Mucosa of rectum (tissue), 2 donors: Measurements from ENCODE around the gene KIR3DL3.
"Not testable (repeated sequence)": the region's sequence is repeated elsewhere in the genome, so short reads cannot be mapped to it uniquely, and the experiment has no call there.

ENCODE experiments used
- H3K27ac ChIP-seq, 2 donors: one replicate each; pipeline ENCODE4 v1.7.0; 2013; ENCODE audit warnings: inconsistent platforms in 2 of 2, low read depth in 2 of 2, low read length in 2 of 2
- H3K27me3 ChIP-seq, 2 donors: one replicate each; pipeline ENCODE4 v1.7.0; 2013; ENCODE audit warnings: low read length in 2 of 2; ENCODE audit not compliant: control insufficient read depth in 2 of 2, insufficient read depth in 2 of 2
- H3K36me3 ChIP-seq, 2 donors: one replicate each; pipeline ENCODE4 v1.7.0; 2013; ENCODE audit warnings: low read length in 2 of 2; ENCODE audit not compliant: control insufficient read depth in 2 of 2, insufficient read depth in 2 of 2
- H3K4me1 ChIP-seq, 2 donors: one replicate each; pipeline ENCODE4 v1.7.0; 2013; ENCODE audit warnings: low read length in 2 of 2, mild to moderate bottlenecking in 1 of 2; ENCODE audit not compliant: control insufficient read depth in 2 of 2, insufficient read depth in 2 of 2
- H3K4me3 ChIP-seq, 2 donors: one replicate each; pipeline ENCODE4 v1.7.0; 2013; ENCODE audit warnings: low read length in 2 of 2
- H3K9ac ChIP-seq, 2 donors: one replicate each; pipeline ENCODE4 v1.7.0; 2013; ENCODE audit warnings: low read length in 2 of 2, low read depth in 1 of 2, mild to moderate bottlenecking in 1 of 2
- H3K9me3 ChIP-seq, 2 donors: one replicate each; pipeline ENCODE4 v1.7.0; 2013; ENCODE audit warnings: low read length in 2 of 2; ENCODE audit not compliant: control insufficient read depth in 2 of 2
- donor health status: healthy.
- donor health status: Normal muscosa, but diverticular disease.

KIR3DL3 gene

DNA sequence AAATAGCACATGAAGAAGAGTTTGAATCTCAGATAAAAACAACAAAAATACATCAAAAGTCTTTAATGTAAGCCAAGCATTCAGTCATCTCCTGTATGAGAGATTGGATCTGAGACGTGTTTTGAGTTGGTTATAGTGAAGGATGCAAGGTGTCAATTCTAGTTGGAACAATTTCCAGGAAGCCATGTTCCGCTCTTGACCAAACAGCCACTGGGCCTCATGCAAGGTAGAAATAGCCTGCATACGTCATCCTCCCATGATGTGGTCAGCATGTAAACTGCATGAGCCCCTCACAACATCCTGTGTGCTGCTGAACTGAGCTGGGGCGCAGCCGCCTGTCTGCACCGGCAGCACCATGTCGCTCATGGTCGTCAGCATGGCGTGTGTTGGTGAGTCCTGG, at the start of gene KIR3DL3:
TSS of gene KIR3DL3 (plus strand) at position 301 of the 400 bp plus-strand sequence. CDS start at position 356, 55 bp downstream.
- Histone ChIP-seq H3K4me1 (no peaks in the 10 kb centered on the region), H3K9ac (no peak within 1 kb of the TSS), H3K4me3 (no peak within 1 kb of the TSS), H3K27me3 (peaks cover 0 to 2% of the 10 kb centered on the region in 2 donors), H3K27ac (no peak within 1 kb of the TSS), H3K36me3 (no peaks in the 10 kb centered on the region), H3K9me3 (peaks cover 2 to 3% of the 10 kb centered on the region in 2 donors)

DNA sequence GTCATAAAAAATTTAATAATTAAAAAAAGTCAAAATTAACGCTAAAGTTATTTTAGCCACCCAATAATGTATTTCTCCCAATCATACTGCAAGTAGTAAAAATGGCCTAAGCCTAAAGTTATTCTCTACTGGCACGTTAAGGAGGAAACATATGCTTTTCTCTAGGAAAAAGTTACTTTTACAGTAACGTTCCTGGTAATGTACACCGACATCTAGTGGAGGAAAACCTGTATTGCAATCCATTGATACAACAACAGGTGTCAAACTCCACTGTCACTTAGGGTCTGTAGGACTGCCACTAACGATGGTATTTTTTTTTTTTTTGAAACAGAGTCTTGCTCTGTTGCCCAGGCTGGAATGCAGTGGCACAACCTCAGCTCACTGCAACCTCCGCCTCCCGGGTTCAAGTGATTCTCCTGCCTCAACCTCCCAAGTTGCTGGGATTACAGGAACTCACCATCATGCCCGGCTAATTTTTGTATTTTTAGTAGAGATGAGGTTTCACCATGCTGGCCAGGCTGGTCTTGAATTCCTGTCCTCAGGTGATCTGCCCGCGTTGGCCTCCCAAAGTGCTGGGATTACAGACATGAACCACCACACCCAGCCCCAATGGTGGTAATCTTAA, 47.9 kb upstream of the KIR3DL3 start:
- not testable (repeated sequence) for H3K4me3 ChIP-seq, H3K36me3 ChIP-seq, H3K27ac ChIP-seq, H3K27me3 ChIP-seq, H3K4me1 ChIP-seq, H3K9ac ChIP-seq, H3K9me3 ChIP-seq

DNA sequence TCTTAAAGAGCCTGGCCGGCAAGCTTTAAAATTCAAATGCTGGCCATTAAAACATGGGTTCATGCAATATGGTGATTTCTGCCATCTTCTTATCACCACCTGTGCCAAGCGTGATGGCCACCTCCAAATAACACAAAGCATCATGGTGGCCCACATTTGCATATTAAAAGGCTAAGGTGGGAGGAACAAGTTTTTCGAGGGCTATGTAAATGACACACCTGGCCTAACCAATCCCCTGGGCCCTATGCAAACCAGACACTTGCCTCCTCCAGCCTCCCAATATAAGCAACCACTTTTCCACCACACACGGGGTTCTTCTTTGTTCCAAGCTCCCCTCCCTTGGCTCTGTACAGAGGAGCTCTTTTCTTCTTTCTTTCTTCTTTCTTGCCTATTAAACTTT, 47.0 kb upstream of the KIR3DL3 start:
- no peaks in the 10 kb centered on the region for H3K4me1 ChIP-seq
- no peaks in the 10 kb centered on the region for H3K27me3 ChIP-seq
- H3K36me3 ChIP-seq = no peaks in the 10 kb centered on the region
- H3K4me3 ChIP-seq = no peak overlapping the region
- no peak overlapping the region for H3K27ac ChIP-seq
- H3K9ac ChIP-seq = no peak overlapping the region
- no peaks in the 10 kb centered on the region for H3K9me3 ChIP-seq

DNA sequence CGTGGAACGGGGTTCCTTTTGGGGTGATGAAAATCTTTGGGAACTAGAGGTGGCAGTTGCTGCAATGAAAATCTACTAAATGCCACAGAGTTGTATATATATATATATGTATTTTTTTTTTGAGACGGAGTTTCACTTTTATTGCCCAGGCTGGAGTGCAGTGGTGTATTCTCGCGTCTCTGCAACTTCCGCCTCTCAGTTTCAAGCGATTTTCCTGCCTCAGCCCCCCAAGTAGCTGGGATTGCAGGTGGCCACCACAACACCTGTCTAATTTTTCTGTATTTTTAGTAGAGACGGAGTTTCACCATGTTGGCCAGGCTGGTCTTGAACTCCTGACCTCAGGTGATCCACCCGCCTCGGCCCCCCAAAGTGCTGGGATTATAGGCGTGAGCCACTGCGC, 42.6 kb upstream of the KIR3DL3 start:
- not testable (repeated sequence) for H3K9ac ChIP-seq, H3K27ac ChIP-seq, H3K9me3 ChIP-seq, H3K4me1 ChIP-seq, H3K36me3 ChIP-seq, H3K4me3 ChIP-seq, H3K27me3 ChIP-seq

DNA sequence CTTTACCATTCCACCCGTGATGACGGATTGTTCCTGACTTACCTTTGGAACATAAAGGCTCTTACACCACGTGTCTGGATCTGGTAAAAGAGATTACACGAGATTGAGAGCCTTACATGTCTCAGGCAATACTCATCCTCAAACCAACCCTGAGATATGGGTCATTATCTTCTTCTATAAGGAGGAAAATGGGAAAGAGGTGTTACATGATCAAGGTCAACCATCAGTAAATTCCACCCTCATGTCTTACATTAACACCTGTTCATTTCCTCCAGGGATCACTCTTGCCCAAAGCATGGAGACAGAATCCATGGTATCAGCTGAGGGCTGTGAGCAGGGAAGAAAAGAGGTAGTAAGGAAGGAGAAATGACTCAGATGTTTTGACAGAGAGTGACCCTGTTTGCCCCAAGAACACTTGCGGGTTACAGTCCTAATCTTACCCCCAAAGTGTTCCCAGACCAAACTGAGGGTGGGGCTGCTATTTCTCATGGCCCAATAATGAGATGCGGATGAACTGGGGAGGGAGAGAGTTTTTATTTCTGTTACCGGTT, 41.9 kb upstream of the KIR3DL3 start:
- Histone ChIP-seq H3K9me3 (no peaks in the 10 kb centered on the region), H3K4me1 (no peaks in the 10 kb centered on the region), H3K9ac (no peak overlapping the region), H3K27me3 (peaks cover 0 to 1% of the 10 kb centered on the region in 2 donors), H3K27ac (no peak overlapping the region), H3K4me3 (no peak overlapping the region), H3K36me3 (no peaks in the 10 kb centered on the region)

DNA sequence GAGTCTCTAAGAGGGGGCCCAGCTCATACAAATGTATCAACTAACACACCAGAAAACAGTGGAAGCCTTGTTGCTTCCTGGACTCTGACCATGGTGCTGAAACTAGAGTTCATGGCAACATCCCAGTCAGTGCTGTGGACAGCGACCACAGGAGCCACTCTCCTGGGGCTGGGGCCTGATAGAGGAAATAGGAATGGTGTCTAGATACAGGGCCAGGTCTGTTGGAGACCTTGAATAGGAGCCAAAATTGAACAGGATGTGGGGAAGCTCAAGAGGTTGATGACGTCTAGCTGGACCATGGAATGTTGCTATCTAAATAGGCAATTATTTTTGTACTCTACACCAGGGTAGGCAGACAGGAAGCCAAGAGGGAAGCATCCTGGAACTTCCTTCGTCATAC, 39.7 kb upstream of the KIR3DL3 start:
- H3K4me1 ChIP-seq = no peaks in the 10 kb centered on the region
- H3K36me3 ChIP-seq = no peaks in the 10 kb centered on the region
- peaks cover 0 to 2% of the 10 kb centered on the region in 2 donors for H3K27me3 ChIP-seq
- no peaks in the 10 kb centered on the region for H3K9me3 ChIP-seq
- no peak overlapping the region for H3K4me3 ChIP-seq
- H3K9ac ChIP-seq = no peak overlapping the region
- no peak overlapping the region for H3K27ac ChIP-seq

DNA sequence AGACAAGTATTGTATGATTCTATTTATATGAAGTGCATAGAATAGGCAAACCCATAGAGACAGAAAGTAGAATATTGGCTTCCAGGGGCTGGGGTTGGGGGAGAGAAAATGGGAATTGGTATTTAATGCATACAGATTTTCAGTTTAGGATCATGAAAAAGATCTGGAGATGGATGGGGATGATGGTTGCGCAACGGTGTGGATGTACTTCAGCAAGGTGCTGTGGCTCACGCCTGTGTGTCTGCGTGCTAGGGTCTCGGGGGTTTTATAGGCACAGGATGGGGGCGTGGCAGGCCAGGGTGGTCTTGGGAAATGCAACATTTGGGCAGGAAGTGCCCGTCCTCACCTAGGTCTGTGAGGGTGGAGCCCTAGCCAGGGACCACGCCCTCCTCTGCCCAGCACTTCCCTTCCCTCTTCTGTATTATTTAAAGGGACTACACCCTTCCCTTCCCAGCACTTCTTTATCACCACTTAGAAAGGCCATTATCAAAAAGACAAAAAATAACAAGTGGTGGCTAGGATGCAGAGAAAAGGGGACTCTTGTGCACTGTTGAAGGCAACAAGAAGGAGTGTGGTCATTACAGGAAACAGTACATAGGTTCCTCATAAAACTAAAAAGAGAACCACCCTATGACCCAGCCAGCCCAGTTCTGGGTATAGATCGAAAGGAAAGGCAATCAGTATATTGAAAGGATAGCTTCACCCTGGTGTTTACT, 32.5 kb upstream of the KIR3DL3 start:
- no peak overlapping the region for H3K27ac ChIP-seq
- H3K27me3 ChIP-seq = peaks cover 0 to 2% of the 10 kb centered on the region in 2 donors
- no peak overlapping the region for H3K4me3 ChIP-seq
- H3K9ac ChIP-seq = no peak overlapping the region
- no peaks in the 10 kb centered on the region for H3K4me1 ChIP-seq
- H3K9me3 ChIP-seq = no peaks in the 10 kb centered on the region
- H3K36me3 ChIP-seq = no peaks in the 10 kb centered on the region

DNA sequence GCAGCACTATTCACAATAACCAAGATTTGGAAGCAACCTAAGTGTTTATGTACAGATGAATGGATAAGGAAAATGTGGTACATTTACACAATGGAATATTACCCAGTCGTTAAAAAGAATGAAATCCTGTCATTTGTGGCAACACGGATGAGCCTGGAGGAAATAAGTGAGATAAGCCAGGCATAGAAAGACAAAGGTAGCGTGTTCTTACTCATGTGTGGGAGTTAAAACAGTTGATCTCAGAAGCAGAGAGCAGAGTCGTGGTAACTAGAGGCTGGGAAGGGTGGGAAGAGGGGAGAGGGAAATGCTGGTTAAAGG, 32.0 kb upstream of the KIR3DL3 start:
- no peak overlapping the region for H3K4me3 ChIP-seq
- no peaks in the 10 kb centered on the region for H3K9me3 ChIP-seq
- H3K27me3 ChIP-seq = peaks cover 0 to 2% of the 10 kb centered on the region in 2 donors
- no peaks in the 10 kb centered on the region for H3K4me1 ChIP-seq
- no peak overlapping the region for H3K9ac ChIP-seq
- no peaks in the 10 kb centered on the region for H3K36me3 ChIP-seq
- no peak overlapping the region for H3K27ac ChIP-seq

DNA sequence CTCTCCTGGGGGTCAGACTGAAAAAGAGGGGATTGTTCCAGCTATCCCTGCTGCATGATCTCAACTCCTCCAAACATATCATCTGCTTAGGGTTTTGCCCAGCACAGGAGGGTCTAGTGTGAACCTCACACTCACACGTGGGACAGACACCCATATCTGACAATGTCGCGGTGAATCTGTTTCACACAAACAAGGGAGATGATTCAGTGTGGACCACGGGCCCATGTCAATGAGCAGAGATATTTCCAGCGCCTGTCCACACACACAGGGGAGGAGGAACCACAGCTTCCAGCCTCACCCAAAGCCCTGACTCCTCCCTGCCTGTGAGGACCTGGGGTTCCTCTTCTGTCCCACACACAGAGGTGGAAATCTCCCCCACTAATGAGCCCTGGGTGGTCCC, 29.6 kb upstream of the KIR3DL3 start:
- no peaks in the 10 kb centered on the region for H3K27me3 ChIP-seq
- H3K27ac ChIP-seq = no peak overlapping the region
- no peaks in the 10 kb centered on the region for H3K9me3 ChIP-seq
- H3K9ac ChIP-seq = no peak overlapping the region
- H3K36me3 ChIP-seq = no peaks in the 10 kb centered on the region
- H3K4me1 ChIP-seq = no peaks in the 10 kb centered on the region
- H3K4me3 ChIP-seq = no peak overlapping the region

DNA sequence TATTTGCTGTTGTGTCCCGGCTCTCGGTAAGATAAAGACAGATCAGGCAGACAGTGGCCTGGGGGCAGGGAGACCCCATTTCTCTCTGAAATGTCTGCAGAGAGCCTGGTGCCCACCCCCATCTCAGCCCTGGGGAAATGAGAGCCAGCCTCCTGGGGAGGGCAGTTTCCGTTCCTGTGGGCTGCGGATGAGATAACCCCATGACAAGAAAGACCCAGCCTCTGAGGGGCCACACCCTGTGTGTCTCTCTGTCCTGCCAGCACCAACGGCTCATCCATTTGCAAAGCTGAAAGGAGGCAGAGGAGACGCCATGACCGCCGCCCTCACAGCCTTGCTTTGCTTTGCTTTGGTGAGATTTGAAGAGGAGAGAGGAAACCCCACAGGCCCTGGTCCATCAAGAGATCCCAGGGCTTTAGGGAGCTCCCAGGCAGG, 28.1 kb upstream of the KIR3DL3 start:
- no peak overlapping the region for H3K9ac ChIP-seq
- H3K4me3 ChIP-seq = no peak overlapping the region
- no peaks in the 10 kb centered on the region for H3K9me3 ChIP-seq
- H3K27me3 ChIP-seq = no peaks in the 10 kb centered on the region
- no peaks in the 10 kb centered on the region for H3K36me3 ChIP-seq
- H3K4me1 ChIP-seq = no peaks in the 10 kb centered on the region
- H3K27ac ChIP-seq = no peak overlapping the region
